Fibroblast of skin of left biceps (primary cell): ENCODE data around the gene SLC4A3.
A peak's percentile ranks its signal among the peaks of the same experiment; 100 is the strongest.
"Not testable (repeated sequence)": the region's sequence is repeated elsewhere in the genome, so short reads cannot be mapped to it uniquely, and the experiment has no call there.

Experiments used
- DNase-seq, 2 experiments: peaks; one replicate each; pipeline ENCODE4 v3.0.0-alpha.2; 2013; ENCODE audit warnings: low read depth in 2 of 2

SLC4A3 gene

GRCh38 chr2:219679041-219679440 lies 51.6 kb downstream of the SLC4A3 start:
- no peak for DNase-seq

- no peak for DNase-seq
Measured at GRCh38 chr2:219679571-219679970, 52.1 kb downstream of the SLC4A3 start.

- no peak for DNase-seq
Measured at GRCh38 chr2:219680958-219681693, 53.7 kb downstream of the SLC4A3 start.

GRCh38 chr2:219681694-219682300 lies 54.4 kb downstream of the SLC4A3 start:
- no peak for DNase-seq

GRCh38 chr2:219683474-219683873 lies 56.0 kb downstream of the SLC4A3 start:
- not testable (repeated sequence) for DNase-seq

GRCh38 chr2:219684721-219685689 lies 57.6 kb downstream of the SLC4A3 start:
- DNase-seq = no peak

- peak; percentile 80 to 84 for DNase-seq
Measured at GRCh38 chr2:219687272-219687671, 59.8 kb downstream of the SLC4A3 start.

GRCh38 chr2:219687882-219688559 lies 60.6 kb downstream of the SLC4A3 start:
- DNase-seq = no peak

- peak; percentile 78 to 84 for DNase-seq
Measured at GRCh38 chr2:219688560-219689445, 61.4 kb downstream of the SLC4A3 start.

GRCh38 chr2:219689676-219690628 lies 62.5 kb downstream of the SLC4A3 start:
- no peak for DNase-seq

- DNase-seq = no peak
Measured at GRCh38 chr2:219691571-219691970, 64.1 kb downstream of the SLC4A3 start.
